Stimulated activated CD4-positive, alpha-beta T cell treated with anti-CD3 and anti-CD28 coated beads, Interleukin-12 subunit alpha, Interleukin-12 subunit beta, amount 100 ng/mL, for 4 hours (primary cell): Measurements from ENCODE around the gene LEPROT.

Experiments
- DNase-seq: peaks from one replicate; pipeline ENCODE4 v3.0.0-alpha.2; 2020

The LEPROT gene

GRCh38 chr1:65478379-65479026 is 58.0 kb downstream of the LEPROT start:
- DNase-seq = no peak

GRCh38 chr1:65479554-65480204 is 59.2 kb downstream of the LEPROT start:
- DNase-seq = no peak

GRCh38 chr1:65480684-65481405 is 60.4 kb downstream of the LEPROT start:
- no peak for DNase-seq

- DNase-seq = no peak
Measured at GRCh38 chr1:65483993-65484754, 63.7 kb downstream of the LEPROT start.
